Muscle layer of duodenum (tissue), 2 donors: ENCODE measurements around the gene STPG3.

Experiments
- H3K27ac ChIP-seq: one replicate; pipeline ENCODE4 v1.7.0; 2013; ENCODE audit warnings: mild to moderate bottlenecking, low read length
- H3K27me3 ChIP-seq: one replicate; pipeline ENCODE4 v1.7.0; 2013; ENCODE audit warnings: low read depth, mild to moderate bottlenecking, control low read depth, low read length
- H3K36me3 ChIP-seq, 2 donors: one replicate each; pipeline ENCODE4 v1.7.0; 2013; ENCODE audit warnings: low read length in 2 of 2, control low read depth in 1 of 2, mild to moderate bottlenecking in 1 of 2; ENCODE audit not compliant: insufficient read depth in 2 of 2, control insufficient read depth in 1 of 2
- H3K4me1 ChIP-seq, 2 donors: one replicate each; pipeline ENCODE4 v1.7.0; 2013; ENCODE audit warnings: low read length in 2 of 2, mild to moderate bottlenecking in 2 of 2, control low read depth in 1 of 2, moderate library complexity in 1 of 2; ENCODE audit not compliant: insufficient read depth in 2 of 2, control insufficient read depth in 1 of 2
- H3K4me3 ChIP-seq, 2 donors: one replicate each; pipeline ENCODE4 v1.7.0; 2013; ENCODE audit warnings: low read length in 2 of 2, low read depth in 1 of 2, mild to moderate bottlenecking in 1 of 2
- H3K9me3 ChIP-seq, 2 donors: one replicate each; pipeline ENCODE4 v1.7.0; 2013; ENCODE audit warnings: low read length in 2 of 2, control low read depth in 1 of 2, mild to moderate bottlenecking in 1 of 2; ENCODE audit not compliant: control insufficient read depth in 1 of 2
- donor health status: healthy.

Gene STPG3

GRCh38 chr9:137223078-137223970 lies 27.8 kb upstream of the STPG3 start:
- Histone ChIP-seq H3K27me3 (no peaks in the 10 kb centered on the region), H3K27ac (peak overlapping the region; percentile 60), H3K36me3 (no peaks in the 10 kb centered on the region), H3K4me1 (peaks cover 0 to 19% of the 10 kb centered on the region in 2 donors), H3K9me3 (no peaks in the 10 kb centered on the region), H3K4me3 (peak overlapping the region; percentile 67 to 86)

GRCh38 chr9:137224830-137225694 lies 26.0 kb upstream of the STPG3 start, which contains the start of gene CYSRT1:
Gene CYSRT1, plus strand, starts transcription at chr9:137225174. Its CDS starts 448 bp downstream, at chr9:137225622.
- peak within 1 kb of the TSS; percentile 67 to 86 for H3K4me3 ChIP-seq
- peaks cover 0 to 19% of the 10 kb centered on the region in 2 donors for H3K4me1 ChIP-seq
- no peaks in the 10 kb centered on the region for H3K9me3 ChIP-seq
- H3K27me3 ChIP-seq = peaks cover 9% of the 10 kb centered on the region
- peak within 1 kb of the TSS; percentile 60 for H3K27ac ChIP-seq
- H3K36me3 ChIP-seq = no peaks in the 10 kb centered on the region

GRCh38 chr9:137225699-137226331 lies 25.3 kb upstream of the STPG3 start:
- H3K4me1 ChIP-seq = peaks cover 0 to 19% of the 10 kb centered on the region in 2 donors
- H3K27me3 ChIP-seq = peaks cover 9% of the 10 kb centered on the region
- H3K36me3 ChIP-seq = no peaks in the 10 kb centered on the region
- H3K4me3 ChIP-seq = no peak overlapping the region
- H3K27ac ChIP-seq = no peak overlapping the region
- H3K9me3 ChIP-seq = no peaks in the 10 kb centered on the region

GRCh38 chr9:137226338-137227053 lies 24.6 kb upstream of the STPG3 start:
- Histone ChIP-seq H3K36me3 (no peaks in the 10 kb centered on the region), H3K4me1 (peaks cover 0 to 17% of the 10 kb centered on the region in 2 donors), H3K4me3 (no peak overlapping the region), H3K27ac (no peak overlapping the region), H3K27me3 (peaks cover 11% of the 10 kb centered on the region), H3K9me3 (no peaks in the 10 kb centered on the region)

- no peak within 1 kb of the TSS for H3K27ac ChIP-seq
- H3K36me3 ChIP-seq = no peaks in the 10 kb centered on the region
- H3K4me3 ChIP-seq = no peak within 1 kb of the TSS
- peaks cover 11% of the 10 kb centered on the region for H3K27me3 ChIP-seq
- no peaks in the 10 kb centered on the region for H3K9me3 ChIP-seq
- peaks cover 0 to 14% of the 10 kb centered on the region in 2 donors for H3K4me1 ChIP-seq
Observed at GRCh38 chr9:137227054-137227852, 23.8 kb upstream of the STPG3 start, which contains the start of gene RNF224. Gene RNF224, plus strand, starts transcription at chr9:137227502. Its CDS starts 834 bp downstream, at chr9:137228336.

- H3K9me3 ChIP-seq = no peaks in the 10 kb centered on the region
- H3K27me3 ChIP-seq = peaks cover 11% of the 10 kb centered on the region
- H3K36me3 ChIP-seq = no peaks in the 10 kb centered on the region
- H3K4me3 ChIP-seq = no peak overlapping the region
- no peak overlapping the region for H3K27ac ChIP-seq
- H3K4me1 ChIP-seq = peaks cover 0 to 7% of the 10 kb centered on the region in 2 donors
Observed at GRCh38 chr9:137227853-137228505, 23.1 kb upstream of the STPG3 start.

- no peak overlapping the region for H3K4me3 ChIP-seq
- no peak overlapping the region for H3K27ac ChIP-seq
- no peaks in the 10 kb centered on the region for H3K9me3 ChIP-seq
- H3K27me3 ChIP-seq = peaks cover 11% of the 10 kb centered on the region
- H3K36me3 ChIP-seq = no peaks in the 10 kb centered on the region
- H3K4me1 ChIP-seq = peaks cover 0 to 6% of the 10 kb centered on the region in 2 donors
Observed at GRCh38 chr9:137228506-137228967, 22.5 kb upstream of the STPG3 start.

- Histone ChIP-seq H3K9me3 (no peaks in the 10 kb centered on the region), H3K4me3 (no peak overlapping the region), H3K4me1 (peaks cover 0 to under 1% of the 10 kb centered on the region in 2 donors), H3K27ac (no peak overlapping the region), H3K36me3 (no peaks in the 10 kb centered on the region), H3K27me3 (peaks cover 11% of the 10 kb centered on the region)
Observed at GRCh38 chr9:137228968-137229896, 21.9 kb upstream of the STPG3 start.
